Activated T-cell treated with anti-CD3 and anti-CD28 coated beads for 4 hours (primary cell): ENCODE results near the gene MN1.

ENCODE experiments used
- DNase-seq: peaks from one replicate; pipeline ENCODE4 v3.0.0-alpha.2; 2020

MN1 gene

DNA sequence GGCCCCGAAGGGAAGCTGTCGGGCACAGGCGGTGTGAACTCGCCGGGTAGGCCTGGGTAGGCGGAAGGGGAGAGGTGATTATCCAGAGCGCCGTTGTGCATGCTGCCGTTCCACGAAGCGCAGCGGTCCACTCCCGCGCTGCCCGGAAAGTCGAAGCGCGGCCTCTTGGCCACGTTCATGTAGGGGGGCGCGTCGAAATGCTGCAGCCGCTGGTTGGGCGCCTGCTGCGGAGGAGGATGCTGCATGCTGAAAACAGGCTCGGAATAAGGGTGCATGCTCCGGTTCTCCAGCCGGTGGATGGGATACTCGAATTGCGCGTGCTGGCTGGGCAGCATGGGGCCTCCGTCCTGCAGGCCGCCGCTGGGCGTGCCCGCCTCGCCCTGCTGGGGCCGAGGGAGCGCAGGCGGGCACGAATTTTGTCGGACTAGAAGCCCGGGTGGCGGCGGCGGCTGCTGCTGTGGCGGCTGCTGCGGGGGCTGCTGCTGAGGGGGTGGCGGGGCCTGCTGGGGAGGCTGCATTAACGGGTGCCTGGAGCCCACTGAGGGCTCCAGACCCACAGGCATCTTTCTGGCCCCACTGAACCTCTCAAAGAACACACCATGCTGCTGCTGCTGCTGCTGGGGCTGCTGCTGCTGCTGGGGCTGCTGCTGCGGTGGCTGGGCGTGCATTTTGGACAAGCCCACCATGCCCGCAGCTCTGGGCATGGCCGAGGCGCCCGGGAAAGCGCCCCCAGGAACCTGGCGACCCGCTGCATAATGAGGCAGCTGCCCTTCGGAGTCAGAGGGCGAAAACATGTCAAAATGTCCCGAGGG is 2.3 kb downstream of the MN1 start:
- no peak for DNase-seq

GRCh38 chr22:27798511-27799014 is 3.0 kb downstream of the MN1 start:
- DNase-seq = no peak

GRCh38 chr22:27797520-27798391 is 3.8 kb downstream of the MN1 start:
- DNase-seq = no peak

GRCh38 chr22:27796829-27797519 is 4.6 kb downstream of the MN1 start:
- no peak for DNase-seq

DNA sequence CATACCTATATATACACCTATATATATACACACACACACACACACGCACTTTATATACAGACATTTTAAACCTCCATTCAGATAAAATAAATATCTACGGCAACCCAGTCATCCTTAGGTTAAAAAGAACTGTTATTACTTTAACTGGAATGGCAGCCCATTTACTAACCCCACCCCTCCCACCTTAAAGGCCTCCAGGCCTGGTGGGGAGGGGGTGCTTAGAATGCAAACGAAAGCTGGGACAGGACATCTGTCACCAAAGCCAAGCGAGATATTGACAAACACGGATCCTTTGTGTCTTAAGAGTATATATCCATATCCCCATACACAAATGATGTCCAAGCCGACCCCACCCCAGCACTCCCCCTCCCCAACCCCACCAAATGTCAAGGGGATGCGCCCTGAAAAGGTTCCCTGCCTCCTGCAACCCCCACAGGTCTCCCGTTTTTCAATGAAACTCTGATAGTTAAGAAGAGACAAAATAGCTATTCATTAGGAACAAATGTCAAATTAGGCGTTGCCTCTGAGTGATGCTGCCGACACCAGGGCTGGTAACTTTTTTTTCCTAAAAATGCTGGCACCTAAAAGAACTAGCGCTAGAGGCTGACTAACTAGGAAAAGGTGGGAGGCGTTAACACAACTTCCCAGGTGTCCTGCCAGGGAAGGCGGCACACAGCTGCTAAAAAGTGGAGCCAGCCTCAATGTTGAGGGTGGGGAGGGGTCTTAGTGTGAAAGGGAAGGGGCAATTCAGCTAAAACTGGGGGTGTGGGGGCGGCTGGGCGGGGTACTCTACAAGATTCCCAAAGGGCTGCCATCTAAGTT is 5.6 kb downstream of the MN1 start:
- DNase-seq = no peak

DNA sequence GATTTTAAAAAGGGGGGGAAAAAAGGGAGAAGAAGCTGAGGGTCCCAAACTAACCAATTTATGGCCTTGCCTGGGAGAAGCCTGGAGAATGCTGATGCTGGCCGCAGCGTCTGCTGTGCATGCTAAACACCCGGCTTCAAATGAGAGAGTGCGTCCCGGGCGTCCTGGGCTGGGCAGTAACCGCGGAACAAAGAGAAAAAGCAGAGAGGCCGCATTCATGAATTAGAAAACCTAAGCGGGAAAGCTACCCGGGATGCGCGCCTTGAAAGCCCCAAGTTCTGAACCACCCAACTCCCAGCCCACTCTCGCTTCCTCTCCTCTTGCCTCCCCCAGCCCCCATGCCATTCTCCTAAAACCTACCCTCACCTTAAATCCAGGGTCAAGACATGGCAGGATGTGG is 6.5 kb downstream of the MN1 start:
- no peak for DNase-seq

DNA sequence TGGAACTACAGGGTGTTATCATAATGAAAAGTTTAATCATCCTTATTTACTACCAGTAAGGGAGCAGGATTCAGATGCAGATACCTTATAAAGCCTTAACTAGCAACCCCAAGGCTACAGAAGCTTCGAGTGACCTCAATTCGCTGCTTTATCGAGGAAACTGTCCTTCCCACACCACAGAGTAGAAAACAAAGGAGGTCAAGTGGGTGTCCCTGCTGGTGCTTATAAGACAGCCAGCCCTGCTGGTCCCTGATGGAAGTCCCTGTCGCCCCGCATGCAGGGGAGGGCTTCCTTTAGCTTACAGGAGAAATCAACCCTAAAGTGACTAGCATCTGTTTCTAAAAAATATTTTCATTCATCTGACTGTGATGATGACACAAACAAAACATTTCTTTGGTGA is 7.3 kb downstream of the MN1 start:
- no peak for DNase-seq

GRCh38 chr22:27793576-27793975 is 8.0 kb downstream of the MN1 start:
- DNase-seq = no peak

DNA sequence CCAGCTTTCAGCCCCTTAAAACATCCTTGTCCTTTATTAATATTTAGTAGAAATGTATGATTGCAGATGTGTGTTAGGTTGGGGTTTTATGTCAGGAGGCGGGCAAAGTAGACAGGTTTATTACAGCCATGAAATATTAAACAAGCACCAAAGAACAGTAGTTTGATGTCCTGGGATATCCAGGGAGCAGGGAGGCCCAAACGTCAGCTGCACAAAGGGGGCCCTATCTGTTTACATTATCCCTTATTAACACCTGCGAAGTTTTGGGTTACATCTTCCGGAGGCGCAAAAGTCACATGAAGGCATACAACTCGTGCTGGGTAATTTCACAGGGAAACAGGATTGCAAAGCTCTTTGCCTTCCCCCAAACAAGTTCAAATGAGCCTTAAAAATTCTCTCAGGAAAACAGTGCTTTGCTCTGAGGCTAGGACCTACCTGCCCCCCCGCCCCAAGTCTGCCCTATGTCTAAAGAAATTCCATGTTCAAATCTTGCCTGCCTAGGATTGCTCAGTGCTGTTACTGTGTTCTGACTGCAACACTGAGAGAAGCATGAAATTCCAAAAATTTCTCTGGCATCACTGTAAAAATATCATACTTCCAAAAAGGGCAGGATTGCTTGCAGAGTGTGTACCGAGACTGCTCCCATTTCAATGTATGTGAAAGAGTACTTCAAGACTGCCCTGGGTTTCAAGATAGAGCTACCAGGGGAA is 8.9 kb downstream of the MN1 start:
- DNase-seq = no peak

DNA sequence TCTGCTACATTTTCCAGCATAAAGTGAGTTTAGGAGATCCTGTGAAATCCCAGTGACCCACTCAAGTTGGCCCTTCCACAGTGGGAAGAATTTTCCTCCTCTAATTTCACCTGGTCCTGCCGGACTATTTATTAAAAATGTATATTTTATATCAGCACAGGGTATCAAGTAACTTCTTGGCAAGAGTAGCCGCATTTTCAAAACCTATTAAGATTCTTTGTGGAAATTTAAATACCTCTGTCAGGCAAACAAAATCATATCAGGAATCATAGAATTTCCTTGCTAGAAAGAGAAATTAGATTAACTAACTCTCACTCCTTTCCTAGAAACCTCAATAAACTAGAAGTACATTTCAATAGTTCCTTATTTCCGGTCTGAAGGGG is 9.7 kb downstream of the MN1 start:
- no peak for DNase-seq

- DNase-seq = no peak
Measured at GRCh38 chr22:27791159-27791858, 10.2 kb downstream of the MN1 start.

DNA sequence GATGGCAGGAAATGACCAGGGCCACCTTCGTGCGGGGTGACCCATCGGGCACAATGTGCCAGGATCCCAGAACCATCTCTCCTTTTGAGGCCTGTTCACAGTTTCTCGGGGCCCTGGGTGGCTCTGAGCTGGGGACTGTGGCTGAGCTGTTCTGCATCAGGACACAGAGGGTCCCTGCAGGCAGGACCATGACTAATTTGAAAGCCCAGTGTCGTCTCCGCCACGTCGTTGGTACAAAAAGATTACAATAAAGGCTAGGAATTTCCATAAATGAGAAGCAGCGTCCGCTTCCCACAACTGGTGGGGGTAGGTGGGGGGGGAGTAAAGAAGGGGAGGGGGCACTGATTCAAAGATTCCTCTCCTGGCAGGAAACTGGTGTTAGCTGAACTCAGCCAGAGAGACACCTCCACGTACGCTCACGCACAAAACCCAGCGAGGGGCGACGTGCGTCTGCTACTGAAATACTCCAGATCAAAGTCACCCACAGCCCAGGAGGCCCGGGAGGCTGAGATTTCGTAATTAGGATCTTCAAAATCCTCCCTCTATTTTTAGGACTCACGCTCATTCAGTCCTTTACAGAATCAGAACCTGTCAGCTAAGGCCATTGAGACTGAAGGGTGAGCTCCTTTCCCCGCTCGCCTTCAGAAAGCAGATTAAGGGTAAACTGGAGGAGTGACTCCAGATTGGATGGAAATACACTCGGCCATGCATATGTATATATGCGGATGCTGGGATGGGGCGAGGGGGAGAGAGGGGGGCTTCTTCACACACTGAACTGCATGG is 11.0 kb downstream of the MN1 start:
- DNase-seq = no peak

DNA sequence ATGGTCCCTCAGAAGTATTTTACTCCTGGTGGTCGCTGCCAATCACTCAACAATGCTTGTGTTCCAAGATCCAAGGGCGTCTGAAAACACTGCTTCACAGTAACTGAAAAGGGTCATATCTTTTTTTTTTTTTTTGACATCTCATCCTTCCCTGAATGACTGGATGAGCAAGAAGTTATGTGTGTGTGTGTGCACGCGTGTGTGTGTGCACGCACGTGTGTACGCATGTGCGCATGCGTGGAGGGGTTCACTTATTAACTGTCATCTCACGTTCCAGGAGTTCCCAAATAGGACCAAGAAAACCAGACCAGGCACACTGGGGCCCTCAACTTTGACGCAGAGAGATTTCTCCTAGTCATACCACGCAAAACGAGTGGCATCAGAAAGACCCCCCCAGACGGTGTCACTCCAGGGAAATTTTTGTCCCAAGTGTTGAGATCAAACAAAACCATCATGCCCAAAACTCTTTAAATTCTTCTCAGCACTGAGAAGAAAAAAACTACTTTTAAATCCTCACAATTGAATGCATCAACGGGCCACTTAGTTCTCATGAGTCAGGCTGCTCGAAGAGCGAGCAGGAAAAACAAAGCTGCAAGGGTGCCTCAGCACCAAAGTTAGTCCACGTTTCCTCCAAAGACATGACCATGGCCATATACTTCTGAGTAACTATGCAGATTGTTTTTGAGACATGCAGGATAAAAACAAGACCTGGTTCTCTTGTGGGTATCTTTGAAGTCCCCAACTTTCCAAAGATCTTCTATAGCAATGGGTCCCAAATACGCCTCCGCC is 12.9 kb downstream of the MN1 start:
- DNase-seq = no peak

DNA sequence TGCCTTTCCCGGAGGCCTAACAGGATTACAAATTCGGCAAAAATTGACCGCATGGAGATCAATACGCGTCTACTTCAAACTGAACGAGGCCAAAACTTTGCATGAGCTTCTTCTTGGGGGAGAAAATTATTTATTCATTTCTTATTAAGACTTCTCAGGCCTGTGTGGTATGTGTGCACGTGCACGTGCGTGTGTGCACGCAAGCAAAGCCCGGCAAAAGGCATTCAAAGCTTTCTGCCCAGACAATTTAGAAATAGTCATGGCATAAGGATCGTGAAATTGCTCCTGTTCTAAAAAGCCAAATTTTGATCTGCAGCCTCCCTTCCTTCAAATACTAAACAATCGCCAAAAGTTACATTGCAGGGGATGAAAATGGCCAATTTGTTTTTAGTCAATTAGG is 14.6 kb downstream of the MN1 start:
- DNase-seq = no peak

DNA sequence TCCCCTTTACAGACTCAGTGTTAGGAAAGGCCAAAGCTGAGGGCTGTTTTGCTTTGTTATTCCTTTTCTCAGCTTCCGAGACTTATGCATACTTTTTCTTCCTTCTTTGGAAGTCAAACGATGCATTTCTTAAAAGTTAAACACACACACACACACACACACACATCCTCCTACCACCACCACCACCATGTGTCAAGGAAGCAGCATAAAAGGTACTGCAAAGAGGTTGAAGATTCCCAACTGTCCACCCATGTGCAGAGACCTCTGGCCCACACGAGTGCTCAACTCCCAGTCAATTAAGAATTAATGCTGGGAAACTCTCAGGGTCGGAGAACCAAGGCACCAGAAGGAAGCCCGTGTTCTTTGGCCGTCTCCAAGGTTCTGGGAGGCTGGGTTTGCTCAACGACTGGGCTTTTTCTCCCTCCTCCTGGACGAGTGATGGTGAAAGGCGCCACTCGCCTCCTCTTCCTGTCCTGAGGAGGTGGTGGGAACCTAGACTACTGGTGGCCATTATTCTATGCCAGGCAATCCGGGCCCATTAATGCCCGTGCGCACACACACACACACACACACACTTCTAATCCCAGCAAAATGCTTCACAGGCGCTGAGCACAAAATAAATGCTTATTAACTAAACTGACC is 15.1 kb downstream of the MN1 start:
- DNase-seq = no peak

GRCh38 chr22:27785831-27786230 is 15.7 kb downstream of the MN1 start:
- no peak for DNase-seq

DNA sequence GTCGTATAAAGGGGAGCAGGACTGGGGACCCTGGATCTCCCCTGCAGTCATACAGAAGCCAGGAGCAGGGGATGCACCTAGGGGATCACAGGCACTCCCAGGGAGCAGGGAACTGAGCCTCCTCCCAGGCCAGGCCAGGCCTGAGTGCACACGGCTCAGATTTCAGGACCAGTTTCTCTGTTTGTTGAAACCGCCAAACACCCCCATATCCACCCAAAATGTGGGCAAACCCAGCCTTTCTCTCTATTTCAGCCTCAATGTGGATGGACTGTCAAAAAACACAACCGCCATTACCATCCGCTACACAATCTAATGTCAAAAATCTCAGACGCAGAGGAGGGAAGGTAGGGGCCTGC is 17.5 kb downstream of the MN1 start:
- DNase-seq = no peak

GRCh38 chr22:27783436-27784119 is 18.0 kb downstream of the MN1 start:
- DNase-seq = no peak
